GM21367 (cell line): Measurements from ENCODE around the gene SPPL2C.

Experiments
- ATAC-seq: cut with Tn5 transposase; IDR thresholded peaks from one replicate; pipeline ENCODE4 v1.9.1; 2021; ENCODE audit not compliant: unreplicated experiment

Gene SPPL2C, protein sequence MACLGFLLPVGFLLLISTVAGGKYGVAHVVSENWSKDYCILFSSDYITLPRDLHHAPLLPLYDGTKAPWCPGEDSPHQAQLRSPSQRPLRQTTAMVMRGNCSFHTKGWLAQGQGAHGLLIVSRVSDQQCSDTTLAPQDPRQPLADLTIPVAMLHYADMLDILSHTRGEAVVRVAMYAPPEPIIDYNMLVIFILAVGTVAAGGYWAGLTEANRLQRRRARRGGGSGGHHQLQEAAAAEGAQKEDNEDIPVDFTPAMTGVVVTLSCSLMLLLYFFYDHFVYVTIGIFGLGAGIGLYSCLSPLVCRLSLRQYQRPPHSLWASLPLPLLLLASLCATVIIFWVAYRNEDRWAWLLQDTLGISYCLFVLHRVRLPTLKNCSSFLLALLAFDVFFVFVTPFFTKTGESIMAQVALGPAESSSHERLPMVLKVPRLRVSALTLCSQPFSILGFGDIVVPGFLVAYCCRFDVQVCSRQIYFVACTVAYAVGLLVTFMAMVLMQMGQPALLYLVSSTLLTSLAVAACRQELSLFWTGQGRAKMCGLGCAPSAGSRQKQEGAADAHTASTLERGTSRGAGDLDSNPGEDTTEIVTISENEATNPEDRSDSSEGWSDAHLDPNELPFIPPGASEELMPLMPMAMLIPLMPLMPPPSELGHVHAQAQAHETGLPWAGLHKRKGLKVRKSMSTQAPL

DNA sequence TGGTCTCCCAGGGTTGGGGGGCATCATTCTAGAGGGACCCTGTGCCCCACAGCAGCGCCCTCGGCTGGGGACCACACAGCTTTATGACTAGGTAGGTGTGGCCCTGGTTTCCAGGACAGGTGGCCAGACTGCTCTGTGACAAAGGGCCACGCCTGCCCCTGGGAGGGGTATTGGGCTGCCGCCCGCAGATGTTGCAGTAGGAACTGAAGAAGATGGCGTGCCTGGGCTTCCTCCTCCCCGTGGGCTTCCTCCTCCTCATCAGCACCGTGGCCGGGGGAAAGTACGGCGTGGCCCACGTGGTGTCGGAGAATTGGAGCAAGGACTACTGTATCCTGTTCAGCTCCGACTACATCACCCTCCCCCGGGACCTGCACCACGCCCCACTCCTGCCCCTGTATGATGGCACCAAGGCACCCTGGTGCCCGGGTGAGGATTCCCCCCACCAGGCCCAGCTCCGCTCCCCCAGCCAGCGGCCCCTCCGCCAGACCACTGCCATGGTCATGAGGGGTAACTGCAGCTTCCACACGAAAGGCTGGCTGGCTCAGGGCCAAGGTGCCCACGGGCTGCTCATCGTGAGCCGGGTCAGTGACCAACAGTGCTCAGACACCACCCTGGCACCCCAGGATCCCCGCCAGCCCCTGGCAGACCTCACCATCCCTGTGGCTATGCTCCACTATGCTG lies at the start of gene SPPL2C:
SPPL2C (plus strand) TSS at position 187 of the 681 bp plus-strand sequence; CDS start at position 213, 26 bp downstream.
- no peak for ATAC-seq

DNA sequence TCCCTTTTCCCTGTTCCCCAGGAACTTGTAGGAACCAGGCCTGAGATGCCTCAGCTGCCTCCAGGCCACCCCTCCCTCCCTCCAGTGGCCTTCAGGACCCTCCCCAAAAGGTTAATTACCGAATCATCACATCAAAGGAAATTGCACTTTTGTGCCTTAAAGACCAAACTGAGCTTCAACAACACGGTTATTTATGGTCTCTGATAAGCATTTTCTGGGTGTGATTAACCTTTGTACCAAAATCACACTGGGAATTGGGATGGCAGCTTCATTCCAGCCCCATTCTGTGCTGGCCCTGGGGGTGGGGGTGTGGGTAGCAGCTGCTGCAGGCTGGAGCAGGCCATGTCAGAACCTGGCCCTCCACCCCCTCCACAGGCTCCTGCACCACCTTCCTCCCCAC lies 43.9 kb upstream of the SPPL2C start:
- ATAC-seq = no peak

DNA sequence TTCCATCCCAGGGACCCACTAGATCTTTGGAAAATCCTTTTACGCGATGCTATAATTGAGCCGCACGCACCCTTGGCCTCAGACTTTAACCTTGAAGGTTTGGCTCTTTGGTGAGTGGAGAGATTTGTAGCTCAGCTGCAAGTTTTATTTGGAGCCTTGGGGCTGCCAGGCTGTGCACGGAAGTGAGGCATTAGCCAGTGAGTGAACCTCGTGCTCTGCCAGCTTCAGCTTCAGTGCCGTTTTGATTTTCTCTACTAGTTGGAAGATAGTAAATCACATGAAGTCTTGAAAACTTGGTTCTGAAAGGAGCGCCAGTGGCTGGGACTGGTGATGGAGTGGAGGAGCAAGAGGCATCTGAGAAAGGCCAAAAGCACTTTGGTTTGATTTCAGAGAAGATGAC lies 43.3 kb upstream of the SPPL2C start:
- no peak for ATAC-seq

DNA sequence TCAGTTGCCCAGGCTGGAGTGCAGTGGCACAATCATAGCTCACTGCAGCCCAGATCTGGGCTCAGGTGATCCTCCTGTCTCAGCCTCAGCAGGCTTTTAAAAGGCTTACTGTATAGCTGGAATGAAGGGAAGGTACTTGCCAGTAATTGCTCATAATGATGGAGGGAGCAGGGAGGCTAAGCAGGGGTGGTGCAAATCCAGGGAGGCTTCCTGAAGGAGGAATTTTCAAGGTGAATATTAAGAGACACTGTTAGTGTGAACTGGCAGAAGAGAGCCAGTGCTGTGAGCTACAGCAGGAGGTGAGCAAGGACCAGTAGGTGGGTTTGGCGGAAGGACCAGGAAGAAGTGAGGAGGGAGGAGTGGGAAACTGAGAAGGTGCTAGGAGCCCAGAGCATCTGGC lies 35.8 kb upstream of the SPPL2C start:
- ATAC-seq = no peak

DNA sequence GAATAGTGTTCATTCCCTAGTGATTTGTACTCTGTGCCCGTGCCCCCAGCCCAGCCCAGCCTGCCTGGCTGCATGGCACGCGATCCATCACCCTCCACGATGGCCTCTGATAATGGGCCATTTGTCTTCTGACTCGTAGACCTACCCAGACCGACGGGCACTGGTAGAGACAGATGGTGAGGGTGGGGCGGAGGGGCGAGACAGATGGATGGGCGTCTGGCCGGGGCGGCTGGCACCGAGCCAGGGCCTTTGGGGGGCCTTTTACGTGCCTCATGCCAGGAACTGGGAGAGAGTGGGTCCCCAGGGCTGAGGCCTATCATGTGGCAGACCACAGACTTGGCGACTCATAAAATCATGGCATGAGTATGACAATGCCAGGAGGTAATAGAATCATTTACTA lies 35.2 kb upstream of the SPPL2C start:
- no peak for ATAC-seq

DNA sequence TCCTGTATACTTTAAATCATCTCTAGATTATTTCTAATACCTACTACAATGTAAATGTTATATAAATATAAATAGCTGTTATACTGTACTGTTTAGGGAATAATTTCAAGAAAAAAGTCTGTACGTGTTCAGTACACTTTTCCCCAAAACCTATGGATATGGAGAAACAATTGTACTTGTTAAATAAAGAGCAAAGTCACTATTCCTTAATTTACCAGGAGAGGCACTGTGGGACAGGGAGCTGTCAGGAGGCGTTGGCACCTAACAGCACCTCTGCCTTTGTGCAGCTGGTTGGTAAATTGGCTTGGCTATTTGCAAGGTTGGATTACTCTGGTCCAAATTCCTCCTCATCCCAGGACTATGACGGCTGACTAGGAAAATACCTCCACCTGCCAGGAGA lies 32.6 kb upstream of the SPPL2C start:
- no peak for ATAC-seq

DNA sequence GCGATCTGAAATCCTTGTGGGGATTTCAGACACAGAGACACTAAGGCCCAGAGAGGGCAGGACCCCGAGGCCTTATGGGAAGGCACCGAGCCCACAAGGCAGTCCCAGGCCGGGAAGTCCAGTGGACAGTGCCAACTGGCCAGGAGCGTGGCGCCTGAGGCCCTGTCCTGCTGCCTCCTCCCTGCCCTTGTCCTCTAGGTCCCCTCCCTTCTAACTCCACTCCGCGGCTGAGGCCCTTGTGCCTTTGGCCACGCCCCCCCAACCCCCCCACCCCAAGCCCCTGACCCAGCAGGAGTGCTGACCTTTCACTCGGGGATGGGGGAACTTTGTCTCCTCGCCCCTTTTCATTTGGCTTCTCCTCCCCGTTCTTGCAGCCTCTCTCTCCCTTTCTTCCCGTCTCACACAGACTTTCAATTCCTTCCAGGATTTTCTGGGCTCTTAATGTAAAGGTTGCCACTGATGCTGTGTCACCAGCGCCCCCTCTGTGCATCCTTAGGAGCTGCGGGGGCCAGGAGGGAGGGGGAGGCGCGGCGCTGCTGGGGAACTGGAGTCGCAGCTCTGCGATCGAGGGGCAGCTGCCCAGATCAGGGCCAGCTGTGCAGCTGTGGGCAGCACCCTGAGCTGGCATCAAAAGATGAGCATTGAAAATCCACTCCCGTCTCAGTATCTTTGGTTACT lies 31.5 kb upstream of the SPPL2C start:
- no peak for ATAC-seq

DNA sequence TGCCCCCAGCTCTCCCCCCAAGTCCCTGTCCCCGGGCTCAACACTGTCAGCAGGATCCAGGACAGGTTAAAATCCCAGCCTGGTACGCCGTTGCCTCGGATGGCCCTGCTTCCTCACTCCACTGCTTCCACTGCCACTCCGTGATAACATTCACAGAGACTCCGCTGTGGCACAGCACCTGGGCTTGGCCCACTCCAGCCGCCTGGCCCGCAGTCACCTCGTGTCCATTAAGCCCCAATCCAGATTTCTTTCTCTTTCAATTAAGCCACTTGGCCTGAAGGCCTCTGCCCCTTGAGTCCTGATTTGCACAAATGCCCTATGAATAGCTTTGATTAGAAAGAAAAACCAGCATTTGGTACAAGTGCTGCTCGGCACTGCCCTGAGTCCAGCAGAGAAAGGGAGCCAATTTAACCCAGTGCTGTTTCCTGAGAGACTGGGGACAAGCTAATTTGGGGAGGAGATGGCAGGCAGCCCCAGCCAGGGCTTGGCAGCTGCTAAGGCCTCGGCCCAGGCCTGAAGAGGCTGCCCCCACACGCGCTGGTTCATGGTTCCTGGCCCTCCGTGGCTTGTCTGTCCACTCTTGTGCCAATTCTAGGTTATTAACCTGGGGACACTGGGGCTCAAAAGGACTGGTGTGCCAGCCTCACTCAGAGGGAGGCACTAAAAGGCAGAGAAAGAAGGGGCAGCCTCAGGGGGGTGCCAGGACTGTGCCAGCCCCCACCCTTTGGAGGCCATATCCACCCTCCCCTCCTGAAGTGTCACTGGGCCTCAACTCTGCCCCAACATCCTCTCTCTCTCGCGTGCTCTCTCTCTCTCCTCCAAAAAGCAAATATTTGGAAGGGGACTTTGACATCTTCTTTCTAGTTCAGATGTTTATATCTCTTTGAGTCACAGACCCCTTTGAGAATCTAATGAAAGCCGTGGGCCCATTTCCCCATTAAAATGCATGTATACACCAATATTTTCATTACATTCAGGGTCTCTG lies 29.8 kb upstream of the SPPL2C start:
- ATAC-seq = no peak

DNA sequence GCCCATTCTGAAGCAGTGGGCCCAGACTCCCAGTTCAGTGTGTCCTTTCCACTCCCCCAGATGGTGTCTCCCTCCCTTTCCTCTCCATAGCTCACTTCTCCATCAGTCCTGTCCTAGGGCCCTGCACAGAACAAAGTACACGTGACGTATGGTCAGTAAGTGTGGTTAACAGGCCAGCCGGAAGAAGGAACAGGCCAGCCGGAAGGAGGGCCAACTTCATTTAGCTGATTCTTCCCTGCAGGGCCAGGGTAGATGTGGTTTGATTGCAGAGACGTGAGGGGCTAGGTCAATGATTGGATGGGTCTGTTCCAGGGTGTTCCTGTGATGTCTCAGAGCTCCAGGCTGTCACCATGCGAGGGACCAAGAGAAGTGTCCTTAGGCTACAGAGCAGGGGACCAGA lies 28.9 kb upstream of the SPPL2C start:
- no peak for ATAC-seq

DNA sequence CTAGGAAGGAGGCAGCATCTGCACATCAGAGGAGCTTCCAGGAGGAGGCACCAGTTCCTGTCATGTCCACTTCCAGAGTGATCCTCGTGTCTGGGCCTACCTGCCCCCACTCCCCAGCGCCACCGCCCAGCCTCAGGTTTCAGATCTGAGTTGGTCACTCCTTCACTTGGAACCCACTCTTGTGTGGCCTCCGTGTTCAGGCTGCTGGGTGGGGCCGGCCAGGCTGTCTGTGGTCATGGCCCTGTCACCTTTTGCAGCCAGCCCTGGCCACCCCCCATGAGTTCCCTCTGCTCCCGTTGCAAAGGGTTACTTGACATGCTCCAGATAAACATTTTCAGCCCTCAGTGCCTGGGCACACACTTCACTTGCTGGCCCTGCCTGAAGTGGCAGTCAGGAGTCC lies 26.6 kb upstream of the SPPL2C start:
- no peak for ATAC-seq

DNA sequence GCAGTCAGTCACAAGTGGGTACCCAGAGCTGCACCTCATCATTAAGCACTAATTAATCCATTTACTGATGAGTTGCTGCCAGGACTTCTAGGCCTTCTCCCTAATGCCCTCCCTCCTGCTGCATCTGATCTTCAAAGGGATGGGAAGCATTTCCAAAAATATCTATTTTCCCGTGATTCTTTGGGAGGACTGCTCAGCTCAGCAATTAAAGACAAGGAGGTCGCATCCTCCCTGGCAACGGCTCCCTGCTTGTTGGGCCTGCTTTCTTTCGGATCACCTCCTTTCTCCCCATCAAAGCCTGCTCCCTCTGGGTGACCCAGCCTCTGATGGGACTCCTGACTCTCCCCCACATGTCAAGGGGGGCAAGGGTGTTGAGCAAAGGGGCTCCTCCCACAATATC lies 26.0 kb upstream of the SPPL2C start:
- ATAC-seq = no peak

DNA sequence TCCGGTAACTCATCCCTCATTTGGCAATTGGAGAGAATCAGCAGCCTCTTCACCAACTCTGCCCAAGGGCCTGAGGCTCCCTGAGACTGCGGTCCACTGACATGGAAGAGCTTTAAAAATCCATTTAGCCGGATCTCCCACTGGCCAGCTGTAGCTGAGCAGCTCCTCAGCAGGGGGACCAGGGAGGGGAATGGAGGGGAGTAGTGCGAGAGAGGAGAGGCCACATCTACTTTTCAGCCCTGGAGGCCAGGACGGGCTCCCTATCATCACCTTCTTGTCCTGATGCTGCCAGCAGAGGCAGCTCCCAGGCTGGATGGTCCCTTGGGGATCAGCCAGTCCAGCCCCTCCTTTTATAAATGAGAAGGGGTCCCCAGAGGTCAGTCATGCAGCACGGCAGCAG lies 25.0 kb upstream of the SPPL2C start:
- no peak for ATAC-seq

DNA sequence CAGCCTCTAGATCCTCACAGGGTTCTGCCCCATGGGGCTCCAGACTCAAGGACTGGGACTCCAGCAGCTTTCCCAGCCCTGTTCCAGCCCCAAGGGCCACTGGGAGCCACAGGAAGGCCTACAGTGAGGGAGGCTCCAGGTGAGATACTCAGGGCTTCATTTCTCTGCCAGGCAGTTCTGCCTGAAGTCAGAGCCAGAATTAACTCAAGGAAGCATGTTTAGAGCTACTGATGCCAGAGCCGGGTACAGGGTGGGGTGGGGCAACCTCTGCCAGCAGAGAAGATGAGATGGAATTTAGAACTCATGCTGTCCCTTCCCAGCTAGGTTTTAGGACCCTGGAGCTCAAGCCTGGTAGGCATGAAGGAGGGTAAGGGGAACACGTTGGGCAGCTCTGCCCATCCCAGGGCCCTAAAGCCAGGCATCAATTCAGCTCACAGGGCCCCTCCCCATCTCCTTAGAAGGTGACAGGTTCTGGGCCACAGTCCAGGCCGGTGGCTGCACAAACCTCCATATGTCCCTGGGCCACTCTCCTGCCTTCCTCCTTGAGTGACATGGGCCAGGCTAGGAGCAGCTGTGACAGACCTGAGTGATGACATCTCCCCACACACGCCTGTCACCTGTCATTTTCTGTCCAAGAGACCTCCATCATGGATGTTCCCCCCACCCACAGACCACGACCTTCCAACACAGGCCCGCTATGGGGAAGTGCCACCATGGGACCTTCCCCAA lies 24.5 kb upstream of the SPPL2C start:
- ATAC-seq = no peak

DNA sequence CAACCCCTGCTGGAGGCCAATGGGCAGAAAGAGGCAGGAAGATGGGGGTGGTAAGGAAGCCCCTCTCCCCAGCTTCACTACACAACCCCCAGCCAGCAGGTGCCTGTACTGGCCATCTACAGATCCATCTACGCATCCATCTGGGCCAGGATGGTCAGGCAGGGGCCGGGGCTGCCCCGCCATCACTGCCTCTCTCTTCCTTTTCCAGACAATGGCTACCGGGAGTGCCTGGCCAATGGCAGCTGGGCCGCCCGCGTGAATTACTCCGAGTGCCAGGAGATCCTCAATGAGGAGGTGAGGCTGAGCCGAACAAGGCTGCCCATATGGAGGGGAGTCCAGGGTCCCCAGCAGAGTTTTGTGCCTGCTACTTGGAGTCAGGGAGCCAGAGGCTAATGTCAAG lies 23.5 kb upstream of the SPPL2C start:
- no peak for ATAC-seq

DNA sequence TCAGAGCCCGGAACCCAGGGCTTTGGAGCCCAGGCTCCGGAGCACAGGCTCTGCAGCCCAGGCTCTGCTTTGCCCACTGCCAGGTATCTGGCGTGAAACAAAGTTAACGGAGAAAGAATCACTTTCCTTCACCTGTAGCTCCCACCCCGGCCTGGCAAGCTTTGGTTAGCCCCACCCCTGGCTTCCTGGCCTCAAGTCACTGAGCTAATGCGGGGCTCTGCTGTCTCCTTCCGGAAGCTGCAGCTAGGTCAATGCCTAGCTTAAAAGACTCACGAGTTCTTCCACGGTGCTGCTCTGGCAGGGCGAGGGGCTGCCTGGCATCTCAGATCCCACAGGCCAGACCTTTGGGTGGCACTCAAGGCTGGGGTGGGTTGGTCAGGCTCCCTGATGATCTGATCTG lies 21.1 kb upstream of the SPPL2C start:
- no peak for ATAC-seq

DNA sequence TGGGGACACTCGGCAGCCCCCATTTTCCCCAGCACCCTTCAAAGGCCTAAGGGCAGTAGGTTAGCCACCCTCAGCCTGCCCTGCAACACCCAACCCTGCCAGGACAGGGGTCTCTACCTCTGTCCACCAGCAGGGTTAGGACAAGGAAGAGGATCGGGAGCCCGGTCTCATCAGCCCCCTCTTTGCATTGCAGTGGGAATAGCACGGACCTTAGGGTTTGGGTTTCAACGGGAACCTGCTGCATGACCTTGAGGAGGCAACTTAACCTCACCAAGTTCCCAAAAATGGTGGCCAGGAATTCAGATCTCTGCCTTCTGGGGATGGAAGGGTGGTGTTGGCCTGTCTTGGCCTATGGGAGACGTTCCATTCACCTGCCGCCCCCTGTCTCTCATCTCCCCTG lies 20.2 kb upstream of the SPPL2C start:
- ATAC-seq = no peak

DNA sequence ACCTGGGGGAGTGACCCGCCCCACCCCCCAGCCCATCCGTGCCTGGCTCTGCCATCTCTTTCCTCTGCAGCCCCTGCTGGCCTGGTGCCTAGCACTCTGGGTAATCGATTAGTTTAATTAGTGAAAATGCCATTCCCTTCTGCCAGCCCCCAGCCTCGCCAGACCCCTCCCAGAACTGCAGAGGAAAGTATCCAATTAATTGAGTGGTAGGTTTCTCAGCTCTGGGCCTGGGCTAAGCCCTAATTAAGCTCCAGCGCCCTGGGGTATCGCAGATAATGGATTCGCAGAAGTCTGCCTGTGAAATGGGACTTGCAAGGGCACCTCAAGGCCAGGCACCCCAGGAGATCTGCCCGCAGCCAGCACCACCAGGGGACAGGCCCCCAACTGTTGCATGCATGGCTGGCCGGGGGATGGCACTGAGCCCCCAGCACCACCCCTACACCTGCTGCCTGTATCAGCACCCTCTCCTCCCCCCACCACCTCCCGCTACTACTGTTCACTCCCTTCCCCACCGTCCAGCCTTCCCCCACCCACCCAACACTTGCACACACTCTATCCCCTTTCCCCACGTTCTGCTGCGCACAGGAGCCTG lies 19.7 kb upstream of the SPPL2C start:
- ATAC-seq = no peak

DNA sequence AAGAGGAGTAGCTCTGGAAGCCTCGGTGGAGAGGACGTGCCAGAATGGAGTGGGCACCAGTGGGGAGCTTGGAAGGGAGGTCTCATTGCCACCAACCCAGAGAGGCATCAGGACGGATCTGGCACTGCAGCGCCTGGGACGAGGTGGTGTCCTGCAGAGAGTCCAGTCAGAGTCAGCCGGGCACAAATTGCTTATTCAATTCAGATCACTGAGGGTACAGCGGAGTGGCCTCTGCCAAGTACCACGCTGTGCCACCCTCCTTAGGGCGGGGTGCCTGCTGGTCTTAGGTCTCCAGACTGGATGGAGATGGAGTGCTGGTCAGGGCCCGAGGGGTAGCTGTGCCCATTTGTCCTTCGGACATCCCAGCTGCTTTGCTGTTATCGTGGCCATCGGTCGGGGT lies 18.9 kb upstream of the SPPL2C start:
- ATAC-seq = no peak

DNA sequence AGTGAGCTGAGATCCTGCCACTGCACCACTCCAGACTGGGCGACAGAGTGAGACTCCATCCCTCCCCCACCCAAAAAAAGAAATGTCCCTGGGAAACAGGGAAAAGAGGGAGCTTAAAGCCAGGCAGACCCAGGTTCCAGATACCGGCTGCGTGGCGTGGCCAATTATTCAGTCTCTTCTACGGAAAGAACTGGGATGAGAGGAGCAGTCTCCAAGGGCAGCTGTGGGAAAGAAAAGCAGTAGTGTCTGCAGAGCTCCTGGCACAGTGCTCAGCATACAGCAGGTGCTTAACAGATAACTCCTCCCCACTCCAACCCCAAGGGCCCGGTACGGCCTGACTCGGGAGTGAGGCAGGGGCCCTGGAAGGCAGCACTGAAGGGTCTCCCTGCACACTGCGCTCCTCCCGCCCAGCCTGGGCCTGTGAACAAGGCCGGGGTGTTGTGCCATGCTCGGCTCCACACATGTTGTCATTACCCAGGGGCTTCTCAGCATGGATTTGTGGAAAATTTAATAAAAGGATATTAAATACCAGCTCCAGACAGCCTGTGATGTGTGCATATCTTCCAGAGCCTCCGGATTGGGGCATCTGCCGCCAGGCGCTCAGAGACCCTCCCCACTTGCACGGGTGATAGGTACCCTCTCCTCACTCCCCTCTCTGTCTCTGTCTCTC lies 17.6 kb upstream of the SPPL2C start:
- ATAC-seq = no peak
